Endodermal cell (in vitro differentiated cells): ENCODE results near the gene RHBDD3. TPM values are rescaled to one million over a fixed set of nuclear protein-coding genes. Genes with fewer than 3 reads are reported as not detected.

ENCODE experiments used
- DNase-seq: peaks from one replicate; pipeline ENCODE4 v3.0.0-alpha.2; 2017
- H3K27ac ChIP-seq: 2 replicates; pipeline ENCODE4 v1.5.1; 2013; ENCODE audit warnings: mild to moderate bottlenecking, low read depth, low read length, moderate library complexity
- H3K27me3 ChIP-seq: 2 replicates; pipeline ENCODE4 v1.6.1; 2013; ENCODE audit warnings: mild to moderate bottlenecking, low read length, moderate library complexity; ENCODE audit not compliant: insufficient read depth, control insufficient read depth, poor library complexity, severe bottlenecking
- H3K36me3 ChIP-seq: 2 replicates; pipeline ENCODE4 v1.7.0; 2013; ENCODE audit warnings: mild to moderate bottlenecking, low read length, moderate library complexity; ENCODE audit not compliant: control insufficient read depth, insufficient read depth
- H3K4me1 ChIP-seq: one replicate; pipeline ENCODE4 v1.7.0; 2013; ENCODE audit warnings: low read length; ENCODE audit not compliant: control insufficient read depth, insufficient read depth
- H3K4me3 ChIP-seq: 2 replicates; pipeline ENCODE4 v1.5.1; 2013; ENCODE audit warnings: mild to moderate bottlenecking, low read length, moderate library complexity
- H3K9ac ChIP-seq: 2 replicates; pipeline ENCODE4 v1.6.1; 2013; ENCODE audit warnings: mild to moderate bottlenecking, low read length, moderate library complexity; ENCODE audit not compliant: poor library complexity, severe bottlenecking; ENCODE audit errors: extremely low read depth
- H3K9me3 ChIP-seq: 2 replicates; pipeline ENCODE4 v1.6.1; 2013; ENCODE audit warnings: mild to moderate bottlenecking, low read length, moderate library complexity; ENCODE audit not compliant: control insufficient read depth
- H3K27ac Mint-ChIP-seq: 2 replicates; pipeline ENCODE4 v1.8.0; 2020; ENCODE audit warnings: mixed read lengths
- H3K27me3 Mint-ChIP-seq: 2 replicates; pipeline ENCODE4 v1.8.0; 2021; ENCODE audit warnings: mild to moderate bottlenecking, mixed read lengths; ENCODE audit not compliant: insufficient read depth
- H3K36me3 Mint-ChIP-seq: 2 replicates; pipeline ENCODE4 v1.8.0; 2020; ENCODE audit warnings: low read depth, mixed read lengths
- H3K4me1 Mint-ChIP-seq: 2 replicates; pipeline ENCODE4 v1.8.0; 2020; ENCODE audit warnings: mixed read lengths
- H3K4me3 Mint-ChIP-seq: 2 replicates; pipeline ENCODE4 v1.8.0; 2020; ENCODE audit warnings: mild to moderate bottlenecking, moderate library complexity, mixed read lengths
- H3K9me3 Mint-ChIP-seq: 2 replicates; pipeline ENCODE4 v1.8.0; 2020; ENCODE audit warnings: mild to moderate bottlenecking, mixed read lengths
- WGBS, 2 experiments: methylation state at CpG; one replicate each; pipeline versions ENCODE4 v1.1.5 to v1.1.7; 2013; ENCODE audit warnings: missing lambda C conversion rate in 2 of 2, mixed read lengths in 1 of 2; ENCODE audit not compliant: insufficient coverage in 1 of 2, insufficient read length in 1 of 2; 5-methylcytosine and 5-hydroxymethylcytosine counted together
- total RNA-seq, 2 donors: library from RNA; stranded (reverse); fragmentation: NEBNext Ultra II Directional in 1 of 2; extraction: Animal tissue kit (Norgen Biotek cat#: 25700) in 1 of 2; gene quantifications; 2 replicates in 1 of 2; 3 replicates in 1 of 2; pipeline ENCODE4 v1.2.1, GENCODE V29; 2021
- TF ChIP-seq, protein P1 (sequence below): fragments of 200-600 bp; sonication (generic); conservative IDR thresholded peaks from 2 replicates; pipeline ENCODE4 v1.5.0; 2021; ENCODE audit warnings: antibody characterized with exemption, mild to moderate bottlenecking

The RHBDD3 gene
- total RNA-seq, 2 donors from 2014 or later, result 65.0 to 75.2 TPM

DNA sequence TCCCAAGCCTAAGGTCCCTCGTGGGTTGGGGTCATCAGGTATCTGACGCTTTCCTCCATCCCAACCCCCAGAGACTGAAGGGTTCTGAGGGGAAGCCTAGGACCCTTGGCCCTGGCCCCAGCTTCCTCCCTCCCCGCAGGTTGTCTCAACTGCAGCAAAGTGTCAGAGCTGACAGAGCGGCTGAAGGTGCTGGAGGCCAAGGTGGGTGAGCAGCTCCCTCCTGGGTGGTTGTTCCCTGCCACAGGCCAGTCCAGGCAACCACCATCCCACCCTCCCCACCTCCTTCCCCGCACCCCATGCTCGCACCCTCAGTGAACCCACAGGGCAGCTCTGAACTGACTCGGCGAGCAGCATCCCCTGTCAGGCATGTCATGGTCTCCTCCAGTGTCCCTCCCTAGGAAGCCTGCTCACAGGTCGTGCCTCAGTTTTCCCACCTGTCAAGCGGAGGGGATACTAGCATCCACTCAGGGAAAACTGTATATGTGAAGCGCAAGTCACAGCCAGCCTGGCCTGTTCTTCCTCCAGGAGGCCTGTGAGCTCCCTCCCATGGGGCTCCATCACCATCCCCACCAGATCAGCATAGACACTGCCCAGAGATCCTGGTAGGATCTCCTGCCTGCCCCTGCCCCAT lies 41.3 kb downstream of the RHBDD3 start:
- Histone ChIP-seq H3K9ac (no peak overlapping the region), H3K4me3 (no peak overlapping the region), H3K36me3 (no peaks in the 10 kb centered on the region), H3K27me3 (no peaks in the 10 kb centered on the region), H3K4me1 (no peaks in the 10 kb centered on the region), H3K9me3 (no peaks in the 10 kb centered on the region), H3K27ac (no peak overlapping the region)
- no peaks in the 10 kb centered on the region for H3K36me3 Mint-ChIP-seq
- 91 to 94% methylated on average over 7 to 11 of the region's 11 CpGs for WGBS, 2 experiments
- no peak overlapping the region for H3K27ac Mint-ChIP-seq
- H3K9me3 Mint-ChIP-seq, result no peaks in the 10 kb centered on the region
- H3K27me3 Mint-ChIP-seq, result peaks cover 2% of the 10 kb centered on the region
- no peak for DNase-seq
- TF ChIP-seq, protein P1, sequence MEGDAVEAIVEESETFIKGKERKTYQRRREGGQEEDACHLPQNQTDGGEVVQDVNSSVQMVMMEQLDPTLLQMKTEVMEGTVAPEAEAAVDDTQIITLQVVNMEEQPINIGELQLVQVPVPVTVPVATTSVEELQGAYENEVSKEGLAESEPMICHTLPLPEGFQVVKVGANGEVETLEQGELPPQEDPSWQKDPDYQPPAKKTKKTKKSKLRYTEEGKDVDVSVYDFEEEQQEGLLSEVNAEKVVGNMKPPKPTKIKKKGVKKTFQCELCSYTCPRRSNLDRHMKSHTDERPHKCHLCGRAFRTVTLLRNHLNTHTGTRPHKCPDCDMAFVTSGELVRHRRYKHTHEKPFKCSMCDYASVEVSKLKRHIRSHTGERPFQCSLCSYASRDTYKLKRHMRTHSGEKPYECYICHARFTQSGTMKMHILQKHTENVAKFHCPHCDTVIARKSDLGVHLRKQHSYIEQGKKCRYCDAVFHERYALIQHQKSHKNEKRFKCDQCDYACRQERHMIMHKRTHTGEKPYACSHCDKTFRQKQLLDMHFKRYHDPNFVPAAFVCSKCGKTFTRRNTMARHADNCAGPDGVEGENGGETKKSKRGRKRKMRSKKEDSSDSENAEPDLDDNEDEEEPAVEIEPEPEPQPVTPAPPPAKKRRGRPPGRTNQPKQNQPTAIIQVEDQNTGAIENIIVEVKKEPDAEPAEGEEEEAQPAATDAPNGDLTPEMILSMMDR, result no peak
- H3K4me1 Mint-ChIP-seq, result peaks cover 4% of the 10 kb centered on the region
- no peak overlapping the region for H3K4me3 Mint-ChIP-seq

DNA sequence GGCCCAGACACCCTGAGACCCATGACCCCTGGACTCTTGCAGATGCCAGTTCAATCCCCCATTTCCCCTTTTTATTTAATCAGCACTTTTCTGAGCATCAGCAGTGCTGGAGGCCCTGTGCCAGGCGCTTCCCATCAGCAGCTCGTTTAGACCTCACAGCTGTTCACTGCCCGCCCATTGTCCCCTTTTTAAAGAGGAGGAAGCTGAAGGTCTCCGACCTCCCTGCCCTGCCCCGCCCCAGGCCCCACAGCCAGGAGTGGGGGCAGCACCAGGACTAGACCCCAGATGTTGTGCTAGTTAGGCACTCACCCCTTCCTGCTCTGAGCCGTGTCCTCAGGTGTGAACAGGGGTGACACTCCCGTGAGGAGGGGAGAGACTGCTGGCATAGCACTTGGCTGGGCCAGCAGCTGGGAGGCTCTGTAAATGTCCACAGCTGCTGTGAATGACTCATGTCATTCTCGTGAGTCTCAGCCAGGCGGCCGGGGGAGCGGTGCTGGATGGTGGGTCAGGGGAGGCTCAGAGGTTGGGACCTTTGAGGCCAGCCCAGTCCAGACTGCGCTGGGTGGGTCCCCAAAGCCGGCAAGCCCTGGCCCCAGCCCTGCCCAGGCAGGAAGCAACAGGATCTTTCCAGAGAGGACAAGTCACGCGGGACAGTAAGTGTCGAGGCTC lies 42.2 kb downstream of the RHBDD3 start:
- Mint-ChIP-seq H3K4me3 (no peak overlapping the region), H3K9me3 (no peaks in the 10 kb centered on the region), H3K27ac (no peak overlapping the region), H3K27me3 (peaks cover 3% of the 10 kb centered on the region), H3K4me1 (peaks cover 7% of the 10 kb centered on the region), H3K36me3 (peaks cover 3% of the 10 kb centered on the region)
- Histone ChIP-seq H3K9ac (no peak overlapping the region), H3K27ac (no peak overlapping the region), H3K36me3 (no peaks in the 10 kb centered on the region), H3K4me1 (peaks cover 2% of the 10 kb centered on the region), H3K9me3 (no peaks in the 10 kb centered on the region), H3K4me3 (no peak overlapping the region), H3K27me3 (no peaks in the 10 kb centered on the region)
- 62 to 79% methylated on average over 7 to 16 of the region's 16 CpGs for WGBS, 2 experiments
- DNase-seq, result peak; percentile 74
- TF ChIP-seq, protein P1, result no peak

GRCh38 chr22:29224859-29225410 lies 42.8 kb downstream of the RHBDD3 start:
- no peak overlapping the region for H3K9ac ChIP-seq
- no peaks in the 10 kb centered on the region for H3K9me3 Mint-ChIP-seq
- H3K4me3 ChIP-seq, result no peak overlapping the region
- no peak for DNase-seq
- no peaks in the 10 kb centered on the region for H3K9me3 ChIP-seq
- peaks cover 8% of the 10 kb centered on the region for H3K4me1 ChIP-seq
- H3K4me3 Mint-ChIP-seq, result no peak overlapping the region
- H3K27ac Mint-ChIP-seq, result no peak overlapping the region
- H3K27me3 Mint-ChIP-seq, result peaks cover 3% of the 10 kb centered on the region
- no peak overlapping the region for H3K27ac ChIP-seq
- no peaks in the 10 kb centered on the region for H3K27me3 ChIP-seq
- H3K36me3 ChIP-seq, result no peaks in the 10 kb centered on the region
- TF ChIP-seq, protein P1, result no peak
- H3K36me3 Mint-ChIP-seq, result peaks cover 4% of the 10 kb centered on the region
- 89 to 96% methylated on average over 5 to 7 of the region's 7 CpGs for WGBS, 2 experiments
- H3K4me1 Mint-ChIP-seq, result peaks cover 13% of the 10 kb centered on the region
